Naive thymus-derived CD4-positive, alpha-beta T cell (primary cell): Measurements from ENCODE around the gene LYZL4. TPM values are rescaled to one million over a fixed set of nuclear protein-coding genes. Genes with fewer than 3 reads are reported as not detected.

Experiments used
- ATAC-seq: fragments of 150-1000 bp; cut with Tn5 transposase; 2 replicates; pipeline ENCODE4 v1.10.0; 2021; ENCODE audit warnings: mild to moderate bottlenecking, moderate library complexity
- CTCF ChIA-PET: fragments of 350-600 bp; sonication (Branson Sonifier 250); formaldehyde crosslinking; loops from one replicate; lab custom pipeline; 2021; ENCODE audit warnings: antibody characterized with exemption; lab: Charles Lee
- POLR2A ChIA-PET: fragments of 350-600 bp; sonication (Branson Sonifier 250); formaldehyde crosslinking; loops from one replicate; lab custom pipeline; 2021; ENCODE audit warnings: antibody characterized with exemption, inconsistent platforms; lab: Charles Lee
- DNase-seq, 9 donors: peaks; one replicate each; pipeline versions ENCODE4 v3.0.0 to v3.0.0-alpha.2; 2020 to 2022; ENCODE audit warnings: mixed read lengths in 1 of 9
- H3K27ac ChIP-seq: one replicate; pipeline ENCODE4 v1.7.0; 2013; ENCODE audit warnings: mild to moderate bottlenecking, low read depth, low read length, moderate library complexity
- H3K27me3 ChIP-seq, 2 donors: one replicate each; pipeline ENCODE4 v1.7.0; 2013; ENCODE audit warnings: low read length in 2 of 2, mild to moderate bottlenecking in 2 of 2, moderate library complexity in 2 of 2; ENCODE audit not compliant: control insufficient read depth in 2 of 2, insufficient read depth in 2 of 2
- H3K36me3 ChIP-seq, 3 experiments: 1 replicate in 2 of 3; 2 replicates in 1 of 3; pipeline ENCODE4 v1.7.0; 2013; ENCODE audit warnings: low read length in 3 of 3, mild to moderate bottlenecking in 3 of 3, moderate library complexity in 1 of 3; ENCODE audit not compliant: insufficient read depth in 3 of 3, control insufficient read depth in 2 of 3
- H3K4me1 ChIP-seq, 2 donors: one replicate each; pipeline ENCODE4 v1.7.0; 2013; ENCODE audit warnings: low read length in 2 of 2, mild to moderate bottlenecking in 2 of 2, moderate library complexity in 1 of 2; ENCODE audit not compliant: control insufficient read depth in 2 of 2, insufficient read depth in 2 of 2
- H3K4me3 ChIP-seq: 2 replicates; pipeline ENCODE4 v1.7.0; 2013; ENCODE audit warnings: mild to moderate bottlenecking, low read length
- H3K9me3 ChIP-seq, 3 experiments: 1 replicate in 2 of 3; 2 replicates in 1 of 3; pipeline ENCODE4 v1.7.0; 2013; ENCODE audit warnings: low read length in 3 of 3; ENCODE audit not compliant: control insufficient read depth in 2 of 3
- H3K27ac Mint-ChIP-seq, 9 donors: one replicate each; pipeline ENCODE4 v1.8.0; 2020 to 2022; ENCODE audit warnings: mixed read lengths in 9 of 9, mild to moderate bottlenecking in 8 of 9, moderate library complexity in 5 of 9, inconsistent platforms in 2 of 9
- H3K27me3 Mint-ChIP-seq, 5 donors: one replicate each; pipeline ENCODE4 v1.8.0; 2021 to 2022; ENCODE audit warnings: mixed read lengths in 5 of 5, mild to moderate bottlenecking in 1 of 5
- H3K36me3 Mint-ChIP-seq, 5 donors: one replicate each; pipeline ENCODE4 v1.8.0; 2020 to 2022; ENCODE audit warnings: mixed read lengths in 5 of 5, mild to moderate bottlenecking in 3 of 5, inconsistent platforms in 1 of 5
- H3K4me1 Mint-ChIP-seq, 7 donors: one replicate each; pipeline ENCODE4 v1.8.0; 2020 to 2022; ENCODE audit warnings: mixed read lengths in 7 of 7, mild to moderate bottlenecking in 3 of 7, inconsistent platforms in 1 of 7
- H3K4me3 Mint-ChIP-seq, 10 donors: one replicate each; pipeline ENCODE4 v1.8.0; 2020 to 2022; ENCODE audit warnings: mild to moderate bottlenecking in 10 of 10, mixed read lengths in 10 of 10, moderate library complexity in 6 of 10, inconsistent platforms in 2 of 10
- H3K9me3 Mint-ChIP-seq, 11 donors: one replicate each; pipeline ENCODE4 v1.8.0; 2020 to 2022; ENCODE audit warnings: mixed read lengths in 11 of 11, mild to moderate bottlenecking in 4 of 11, inconsistent platforms in 1 of 11, moderate library complexity in 1 of 11
- intact Hi-C, 2 donors: fragments of 100-400 bp; cut with micrococcal nuclease; formaldehyde crosslinking; loops; one replicate each; pipeline ENCODE4 v1.15.1; 2023
- polyA plus RNA-seq, 2 donors: library from polyadenylated mRNA; unstranded; fragments of 300-500 nt; fragmentation: Illumina TruSeq; gene quantifications; one replicate each; pipeline ENCODE4 v1.2.3, GENCODE V29; 2021
- total RNA-seq, 6 experiments: library from RNA in 5 of 6; stranded (reverse) in 5 of 6; gene quantifications; 1 replicate in 5 of 6; 2 replicates in 1 of 6; pipeline ENCODE4 v1.2.3 and lab custom pipeline; 2021 to 2026

Gene LYZL4
- total and polyA plus RNA-seq, 7 experiments from 2014 or later = not detected

- H3K9me3 ChIP-seq = peaks cover 0 to 12% (median 0%) of the 10 kb centered on the region in 3 experiments
- intact Hi-C loops = no loop called here
- no peak for ATAC-seq
- no peak overlapping the region for H3K4me3 ChIP-seq
- H3K27ac Mint-ChIP-seq = peak overlapping the region in 1 of 9 donors; percentile 56
- H3K4me3 Mint-ChIP-seq = no peak overlapping the region
- no peak for DNase-seq
- H3K27ac ChIP-seq = no peak overlapping the region
- H3K36me3 Mint-ChIP-seq = peaks cover 0 to 15% (median 4%) of the 10 kb centered on the region in 5 donors
- H3K36me3 ChIP-seq = no peaks in the 10 kb centered on the region
- ChIA-PET POLR2A (no interaction called here), CTCF (interaction anchor here (0.8 to 1.3 kb wide), 2 partner anchors 13 to 203 kb away, joined by 3 to 5 read pairs; no protein-coding TSS in a partner anchor)
- no peaks in the 10 kb centered on the region for H3K4me1 ChIP-seq
- peaks cover 8 to 27% (median 11%) of the 10 kb centered on the region in 11 donors for H3K9me3 Mint-ChIP-seq
- H3K27me3 Mint-ChIP-seq = peaks cover 0 to 18% (median 7%) of the 10 kb centered on the region in 5 donors
- no peaks in the 10 kb centered on the region for H3K4me1 Mint-ChIP-seq
- H3K27me3 ChIP-seq = no peaks in the 10 kb centered on the region
These were observed 20.5 kb upstream of the LYZL4 start for GRCh38 chr3:42430781-42431532.

GRCh38 chr3:42428830-42429229 lies 18.4 kb upstream of the LYZL4 start:
- Histone ChIP-seq H3K4me1 (no peaks in the 10 kb centered on the region), H3K9me3 (peaks cover 0 to 12% (median 0%) of the 10 kb centered on the region in 3 experiments), H3K27me3 (no peaks in the 10 kb centered on the region), H3K27ac (no peak overlapping the region), H3K36me3 (no peaks in the 10 kb centered on the region), H3K4me3 (no peak overlapping the region)
- intact Hi-C loops = loop anchor here in 1 of 2 donors (5.0 kb wide), 1 partner anchor 42 kb away; no protein-coding TSS in a partner anchor
- ATAC-seq (no peak), DNase-seq (no peak)
- peaks cover 0 to 18% (median 7%) of the 10 kb centered on the region in 5 donors for H3K27me3 Mint-ChIP-seq
- CTCF ChIA-PET = no interaction called here
- H3K27ac Mint-ChIP-seq = no peak overlapping the region
- no peak overlapping the region for H3K4me3 Mint-ChIP-seq
- H3K36me3 Mint-ChIP-seq = peaks cover 0 to 15% (median 4%) of the 10 kb centered on the region in 5 donors
- peaks cover 8 to 27% (median 11%) of the 10 kb centered on the region in 11 donors for H3K9me3 Mint-ChIP-seq
- no peaks in the 10 kb centered on the region for H3K4me1 Mint-ChIP-seq
- POLR2A ChIA-PET = no interaction called here

- Mint-ChIP-seq H3K4me3 (no peak overlapping the region), H3K27me3 (peaks cover 0 to 13% (median 7%) of the 10 kb centered on the region in 5 donors), H3K9me3 (peaks cover 0 to 6% (median 0%) of the 10 kb centered on the region in 11 donors), H3K36me3 (peaks cover 0 to 5% (median 0%) of the 10 kb centered on the region in 5 donors), H3K27ac (no peak overlapping the region), H3K4me1 (no peaks in the 10 kb centered on the region)
- ChIA-PET CTCF (no interaction called here), POLR2A (no interaction called here)
- Histone ChIP-seq H3K27me3 (no peaks in the 10 kb centered on the region), H3K4me3 (no peak overlapping the region), H3K4me1 (no peaks in the 10 kb centered on the region), H3K36me3 (no peaks in the 10 kb centered on the region), H3K27ac (no peak overlapping the region), H3K9me3 (no peaks in the 10 kb centered on the region)
- no peak for DNase-seq
- intact Hi-C loops = loop anchor here in 1 of 2 donors (5.0 kb wide), 1 partner anchor 39 kb away; no protein-coding TSS in a partner anchor
- no peak for ATAC-seq
These were observed 15.5 kb upstream of the LYZL4 start for GRCh38 chr3:42425736-42426407.

- ATAC-seq (no peak), DNase-seq (no peak)
- no peak overlapping the region for H3K4me3 ChIP-seq
- POLR2A ChIA-PET = no interaction called here
- no peaks in the 10 kb centered on the region for H3K9me3 ChIP-seq
- intact Hi-C loops = loop anchor here in 1 of 2 donors (5.0 kb wide), 1 partner anchor 38 kb away; no protein-coding TSS in a partner anchor
- no peaks in the 10 kb centered on the region for H3K4me1 Mint-ChIP-seq
- H3K27me3 ChIP-seq = no peaks in the 10 kb centered on the region
- CTCF ChIA-PET = interaction anchor here (0.6 kb wide), 1 partner anchor 132 kb away, joined by 4 read pairs; no protein-coding TSS in a partner anchor
- H3K36me3 ChIP-seq = no peaks in the 10 kb centered on the region
- H3K9me3 Mint-ChIP-seq = peaks cover 0 to 6% (median 0%) of the 10 kb centered on the region in 11 donors
- no peaks in the 10 kb centered on the region for H3K36me3 Mint-ChIP-seq
- H3K27ac Mint-ChIP-seq = no peak overlapping the region
- no peaks in the 10 kb centered on the region for H3K4me1 ChIP-seq
- H3K27me3 Mint-ChIP-seq = peaks cover 0 to 13% (median 7%) of the 10 kb centered on the region in 5 donors
- H3K4me3 Mint-ChIP-seq = no peak overlapping the region
- H3K27ac ChIP-seq = no peak overlapping the region
These were observed 14.5 kb upstream of the LYZL4 start for GRCh38 chr3:42424911-42425310.

GRCh38 chr3:42421818-42422796 lies 11.7 kb upstream of the LYZL4 start:
- no peak overlapping the region for H3K4me3 Mint-ChIP-seq

GRCh38 chr3:42419563-42419962 lies 9.2 kb upstream of the LYZL4 start:
- H3K4me1 Mint-ChIP-seq = peaks cover 0 to 4% (median 0%) of the 10 kb centered on the region in 7 donors
- intact Hi-C loops = no loop called here
- no peak overlapping the region for H3K27ac Mint-ChIP-seq
- H3K36me3 ChIP-seq = no peaks in the 10 kb centered on the region
- no peak overlapping the region for H3K4me3 ChIP-seq
- DNase-seq (no peak), ATAC-seq (no peak)
- no peaks in the 10 kb centered on the region for H3K9me3 ChIP-seq
- peaks cover 0 to 10% (median 3%) of the 10 kb centered on the region in 5 donors for H3K27me3 Mint-ChIP-seq
- ChIA-PET CTCF (no interaction called here), POLR2A (no interaction called here)
- H3K9me3 Mint-ChIP-seq = peaks cover 0 to 2% (median 0%) of the 10 kb centered on the region in 11 donors
- no peaks in the 10 kb centered on the region for H3K27me3 ChIP-seq
- no peak overlapping the region for H3K4me3 Mint-ChIP-seq
- no peaks in the 10 kb centered on the region for H3K4me1 ChIP-seq
- no peaks in the 10 kb centered on the region for H3K36me3 Mint-ChIP-seq
- H3K27ac ChIP-seq = no peak overlapping the region

More at GRCh38 chr3:42421818-42422796, 11.7 kb upstream of the LYZL4 start:
- CTCF ChIA-PET = interaction anchor here (1.0 kb wide), 1 partner anchor 175 kb away, joined by 3 read pairs; no protein-coding TSS in a partner anchor
- H3K36me3 Mint-ChIP-seq = no peaks in the 10 kb centered on the region
- ATAC-seq (no peak), DNase-seq (no peak)
- POLR2A ChIA-PET = no interaction called here
- H3K27me3 Mint-ChIP-seq = peaks cover 0 to 3% (median 0%) of the 10 kb centered on the region in 5 donors
- intact Hi-C loops = no loop called here
- no peaks in the 10 kb centered on the region for H3K9me3 ChIP-seq
- H3K27ac ChIP-seq = no peak overlapping the region
- no peaks in the 10 kb centered on the region for H3K4me1 ChIP-seq
- H3K27me3 ChIP-seq = no peaks in the 10 kb centered on the region
- no peak overlapping the region for H3K4me3 ChIP-seq
- no peaks in the 10 kb centered on the region for H3K4me1 Mint-ChIP-seq
- peaks cover 0 to 2% (median 0%) of the 10 kb centered on the region in 11 donors for H3K9me3 Mint-ChIP-seq
- H3K27ac Mint-ChIP-seq = no peak overlapping the region
- no peaks in the 10 kb centered on the region for H3K36me3 ChIP-seq
